Vagina (tissue), 2 donors: ENCODE measurements around the gene C3.

Experiments
- POLR2A ChIP-seq, 2 donors: fragments of 450-650 bp; IDR thresholded peaks; one replicate each; pipeline ENCODE4 v1.6.1; 2017; ENCODE audit warnings: antibody characterized with exemption in 2 of 2, mild to moderate bottlenecking in 2 of 2, moderate library complexity in 2 of 2
- TF ChIP-seq, protein P1 (sequence below), 3 experiments: fragments of 450-650 bp in 2 of 3; fragments of 200-600 bp in 1 of 3; sonication (generic) in 1 of 3; IDR thresholded peaks; one replicate each; pipeline ENCODE4 v1.5.1; 2017 to 2019; ENCODE audit warnings: antibody characterized with exemption in 3 of 3, mild to moderate bottlenecking in 2 of 3, moderate library complexity in 2 of 3

DNA sequence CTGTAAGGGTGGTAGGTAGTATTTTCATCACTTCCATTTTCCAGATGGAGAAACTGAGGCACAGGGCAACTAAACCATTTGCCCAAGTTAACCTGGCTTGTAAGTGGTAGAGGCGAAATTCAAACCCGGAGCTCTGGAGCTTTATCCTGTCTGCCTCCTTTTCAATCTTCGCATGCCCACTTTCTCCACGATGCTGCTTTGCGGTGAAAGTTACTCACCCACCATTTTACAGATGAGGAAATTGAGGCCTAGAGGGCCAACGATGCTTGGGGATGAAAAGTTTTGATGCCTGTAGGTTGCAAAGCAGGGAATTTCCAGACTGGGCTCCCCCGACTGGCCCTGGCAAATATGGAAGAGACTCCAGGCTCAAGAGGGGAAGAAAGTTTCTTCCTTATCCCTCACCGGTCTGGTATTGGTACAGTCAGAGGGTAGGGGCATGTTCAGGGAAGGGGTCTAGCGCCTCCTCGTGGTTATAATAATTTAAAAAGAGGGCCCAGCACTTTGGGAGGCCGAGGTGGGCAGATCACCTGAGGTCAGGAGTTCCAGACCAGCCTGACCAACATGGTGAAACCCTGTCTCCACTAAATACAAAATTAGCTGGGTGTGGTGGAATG, 48.7 kb upstream of the C3 start:
- TF ChIP-seq, protein P1, sequence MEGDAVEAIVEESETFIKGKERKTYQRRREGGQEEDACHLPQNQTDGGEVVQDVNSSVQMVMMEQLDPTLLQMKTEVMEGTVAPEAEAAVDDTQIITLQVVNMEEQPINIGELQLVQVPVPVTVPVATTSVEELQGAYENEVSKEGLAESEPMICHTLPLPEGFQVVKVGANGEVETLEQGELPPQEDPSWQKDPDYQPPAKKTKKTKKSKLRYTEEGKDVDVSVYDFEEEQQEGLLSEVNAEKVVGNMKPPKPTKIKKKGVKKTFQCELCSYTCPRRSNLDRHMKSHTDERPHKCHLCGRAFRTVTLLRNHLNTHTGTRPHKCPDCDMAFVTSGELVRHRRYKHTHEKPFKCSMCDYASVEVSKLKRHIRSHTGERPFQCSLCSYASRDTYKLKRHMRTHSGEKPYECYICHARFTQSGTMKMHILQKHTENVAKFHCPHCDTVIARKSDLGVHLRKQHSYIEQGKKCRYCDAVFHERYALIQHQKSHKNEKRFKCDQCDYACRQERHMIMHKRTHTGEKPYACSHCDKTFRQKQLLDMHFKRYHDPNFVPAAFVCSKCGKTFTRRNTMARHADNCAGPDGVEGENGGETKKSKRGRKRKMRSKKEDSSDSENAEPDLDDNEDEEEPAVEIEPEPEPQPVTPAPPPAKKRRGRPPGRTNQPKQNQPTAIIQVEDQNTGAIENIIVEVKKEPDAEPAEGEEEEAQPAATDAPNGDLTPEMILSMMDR (IDR thresholded peaks at IDR 0.05), result peak in 1 of 3 experiments; percentile 17
- no peak for TF ChIP-seq POLR2A (IDR thresholded peaks at IDR 0.05)
